Vagina (tissue), 2 donors: ENCODE measurements around the gene SPDYE3.
"Not testable (repeated sequence)": the region's sequence is repeated elsewhere in the genome, so short reads cannot be mapped to it uniquely, and the experiment has no call there.

Experiments used
- POLR2A ChIP-seq, 2 donors: fragments of 450-650 bp; IDR thresholded peaks; one replicate each; pipeline ENCODE4 v1.6.1; 2017; ENCODE audit warnings: antibody characterized with exemption in 2 of 2, mild to moderate bottlenecking in 2 of 2, moderate library complexity in 2 of 2
- POLR2AphosphoS5 ChIP-seq, 2 donors: sonication (generic); formaldehyde crosslinking; IDR thresholded peaks; one replicate each; pipeline ENCODE4 v1.9.0; 2017; ENCODE audit warnings: antibody characterized with exemption in 2 of 2, mild to moderate bottlenecking in 2 of 2, low read depth in 1 of 2; ENCODE audit not compliant: insufficient read depth in 1 of 2
- TF ChIP-seq, protein P1 (sequence below), 3 experiments: fragments of 450-650 bp in 2 of 3; fragments of 200-600 bp in 1 of 3; sonication (generic) in 1 of 3; IDR thresholded peaks; one replicate each; pipeline ENCODE4 v1.5.1; 2017 to 2019; ENCODE audit warnings: antibody characterized with exemption in 3 of 3, mild to moderate bottlenecking in 2 of 3, moderate library complexity in 2 of 3

DNA sequence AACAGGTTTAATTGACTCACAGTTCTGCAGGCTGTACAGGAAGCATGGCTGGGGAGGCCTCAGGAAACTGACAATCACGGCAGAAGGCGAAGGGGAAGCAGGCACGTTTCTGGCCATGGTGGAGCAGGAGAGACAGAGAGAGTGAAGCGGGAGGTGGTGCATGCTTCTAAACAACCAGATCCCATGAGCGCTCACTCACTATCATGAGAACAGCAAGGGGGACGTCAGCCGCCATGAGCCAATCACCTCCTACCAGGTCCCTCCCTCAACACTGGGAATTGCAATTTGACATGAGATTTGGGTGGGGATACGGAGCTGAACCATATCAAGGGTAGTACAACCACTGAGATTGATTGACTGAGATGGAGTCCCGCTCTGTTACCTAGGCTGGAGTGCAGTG is 18.2 kb downstream of the SPDYE3 start:
- TF ChIP-seq, protein P1, sequence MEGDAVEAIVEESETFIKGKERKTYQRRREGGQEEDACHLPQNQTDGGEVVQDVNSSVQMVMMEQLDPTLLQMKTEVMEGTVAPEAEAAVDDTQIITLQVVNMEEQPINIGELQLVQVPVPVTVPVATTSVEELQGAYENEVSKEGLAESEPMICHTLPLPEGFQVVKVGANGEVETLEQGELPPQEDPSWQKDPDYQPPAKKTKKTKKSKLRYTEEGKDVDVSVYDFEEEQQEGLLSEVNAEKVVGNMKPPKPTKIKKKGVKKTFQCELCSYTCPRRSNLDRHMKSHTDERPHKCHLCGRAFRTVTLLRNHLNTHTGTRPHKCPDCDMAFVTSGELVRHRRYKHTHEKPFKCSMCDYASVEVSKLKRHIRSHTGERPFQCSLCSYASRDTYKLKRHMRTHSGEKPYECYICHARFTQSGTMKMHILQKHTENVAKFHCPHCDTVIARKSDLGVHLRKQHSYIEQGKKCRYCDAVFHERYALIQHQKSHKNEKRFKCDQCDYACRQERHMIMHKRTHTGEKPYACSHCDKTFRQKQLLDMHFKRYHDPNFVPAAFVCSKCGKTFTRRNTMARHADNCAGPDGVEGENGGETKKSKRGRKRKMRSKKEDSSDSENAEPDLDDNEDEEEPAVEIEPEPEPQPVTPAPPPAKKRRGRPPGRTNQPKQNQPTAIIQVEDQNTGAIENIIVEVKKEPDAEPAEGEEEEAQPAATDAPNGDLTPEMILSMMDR (IDR thresholded peaks at IDR 0.05), result not testable (repeated sequence)
- not testable (repeated sequence) for TF ChIP-seq POLR2AphosphoS5 (IDR thresholded peaks at IDR 0.05; ENCODE audit: insufficient read depth in 1 of 2, low read depth in 1 of 2); POLR2A (IDR thresholded peaks at IDR 0.05)
